HepG2 (cell line): ENCODE results near the gene RGL1.

ENCODE experiments used
- EHMT2 ChIP-seq: fragments of 200-600 bp; sonication (generic); IDR thresholded peaks from 2 replicates; pipeline ENCODE4 v1.7.0; 2017; ENCODE audit warnings: antibody characterized with exemption, low read depth, low read length, borderline replicate concordance
- ESRRA ChIP-seq: sonication (generic); formaldehyde crosslinking; IDR thresholded peaks from 2 replicates; pipeline ENCODE4 v1.5.1; 2020; ENCODE audit warnings: mild to moderate bottlenecking, low read depth, missing genetic modification reagents
- JUN ChIP-seq: sonication (generic); formaldehyde crosslinking; IDR thresholded peaks from 2 replicates; pipeline ENCODE4 v1.4.0; 2020; ENCODE audit warnings: mild to moderate bottlenecking, missing genetic modification reagents
- MXI1 ChIP-seq: IDR thresholded peaks from 3 replicates; pipeline ENCODE4 v1.6.1; 2012; ENCODE audit warnings: low read depth, low read length, inconsistent platforms, borderline replicate concordance
- POLR2A ChIP-seq, 2 experiments: IDR thresholded peaks; 2 replicates each; pipeline ENCODE4 v1.6.1; 2011; ENCODE audit warnings: low read depth in 2 of 2, low read length in 2 of 2, mild to moderate bottlenecking in 1 of 2, moderate library complexity in 1 of 2; ENCODE audit not compliant: insufficient read depth in 1 of 2
- SIN3B ChIP-seq: fragments of 150-350 bp; IDR thresholded peaks from 2 replicates; pipeline ENCODE4 v1.6.1; 2014; ENCODE audit warnings: low read length
- ZNF263 ChIP-seq: sonication (generic); formaldehyde crosslinking; IDR thresholded peaks from 2 replicates; pipeline ENCODE4 v1.4.0; 2020; ENCODE audit warnings: missing genetic modification reagents
- ZNF34 ChIP-seq: sonication (generic); formaldehyde crosslinking; IDR thresholded peaks from 2 replicates; pipeline ENCODE4 v1.4.0; 2020; ENCODE audit warnings: mild to moderate bottlenecking, missing genetic modification reagents, borderline replicate concordance
- ZNF605 ChIP-seq: sonication (generic); formaldehyde crosslinking; IDR thresholded peaks from 2 replicates; pipeline ENCODE4 v1.8.0; 2022; ENCODE audit warnings: mild to moderate bottlenecking, missing genetic modification reagents
- TF ChIP-seq, protein P1 (sequence below): sonication (generic); formaldehyde crosslinking; conservative IDR thresholded peaks from 2 replicates; pipeline ENCODE4 v1.8.0; 2022; ENCODE audit warnings: low read depth, missing genetic modification reagents

- TF ChIP-seq ZNF263 (CRISPR knock-in tag) = no peak
- TF ChIP-seq MXI1 = no peak
- TF ChIP-seq POLR2A (IDR thresholded peaks at IDR 0.05; ENCODE audit: insufficient read depth in 1 of 2, low read depth in 2 of 2, low read length in 2 of 2) = no peak
- no peak for TF ChIP-seq EHMT2
- TF ChIP-seq JUN (CRISPR knock-in tag) = no peak
- TF ChIP-seq ZNF34 = no peak
- no peak for TF ChIP-seq SIN3B
- no peak for TF ChIP-seq ZNF605
- TF ChIP-seq ESRRA = no peak
- TF ChIP-seq, protein P1, sequence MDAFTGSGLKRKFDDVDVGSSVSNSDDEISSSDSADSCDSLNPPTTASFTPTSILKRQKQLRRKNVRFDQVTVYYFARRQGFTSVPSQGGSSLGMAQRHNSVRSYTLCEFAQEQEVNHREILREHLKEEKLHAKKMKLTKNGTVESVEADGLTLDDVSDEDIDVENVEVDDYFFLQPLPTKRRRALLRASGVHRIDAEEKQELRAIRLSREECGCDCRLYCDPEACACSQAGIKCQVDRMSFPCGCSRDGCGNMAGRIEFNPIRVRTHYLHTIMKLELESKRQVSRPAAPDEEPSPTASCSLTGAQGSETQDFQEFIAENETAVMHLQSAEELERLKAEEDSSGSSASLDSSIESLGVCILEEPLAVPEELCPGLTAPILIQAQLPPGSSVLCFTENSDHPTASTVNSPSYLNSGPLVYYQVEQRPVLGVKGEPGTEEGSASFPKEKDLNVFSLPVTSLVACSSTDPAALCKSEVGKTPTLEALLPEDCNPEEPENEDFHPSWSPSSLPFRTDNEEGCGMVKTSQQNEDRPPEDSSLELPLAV (CRISPR knock-in tag) = no peak
Observed at GRCh38 chr1:183836598-183836997, 31.7 kb downstream of the RGL1 start.
